Gastroesophageal sphincter (tissue), 2 donors: ENCODE measurements around the gene C20orf141.

Experiments used
- EP300 ChIP-seq: sonication (generic); formaldehyde crosslinking; IDR thresholded peaks from one replicate; pipeline ENCODE4 v1.6.1; 2017; ENCODE audit warnings: antibody characterized with exemption, mild to moderate bottlenecking
- POLR2A ChIP-seq, 2 donors: fragments of 450-650 bp; IDR thresholded peaks; one replicate each; pipeline ENCODE4 v1.6.1; 2017; ENCODE audit warnings: antibody characterized with exemption in 2 of 2, mild to moderate bottlenecking in 2 of 2, moderate library complexity in 1 of 2

- TF ChIP-seq EP300 (no peak), POLR2A (IDR thresholded peaks at IDR 0.05) (no peak)
Observed at GRCh38 chr20:2800521-2801285, 14.1 kb upstream of the C20orf141 start, which contains the start of gene CPXM1.
